ENCODE data around the gene IFNAR1. TPM values are rescaled to one million over a fixed set of nuclear protein-coding genes. Genes with fewer than 3 reads are reported as not detected.

The IFNAR1 gene
- total and polyA plus RNA-seq, 2 of the 4 experiments (the other 2 are of a cell fraction), result 7.8 to 9.9 TPM

DNA sequence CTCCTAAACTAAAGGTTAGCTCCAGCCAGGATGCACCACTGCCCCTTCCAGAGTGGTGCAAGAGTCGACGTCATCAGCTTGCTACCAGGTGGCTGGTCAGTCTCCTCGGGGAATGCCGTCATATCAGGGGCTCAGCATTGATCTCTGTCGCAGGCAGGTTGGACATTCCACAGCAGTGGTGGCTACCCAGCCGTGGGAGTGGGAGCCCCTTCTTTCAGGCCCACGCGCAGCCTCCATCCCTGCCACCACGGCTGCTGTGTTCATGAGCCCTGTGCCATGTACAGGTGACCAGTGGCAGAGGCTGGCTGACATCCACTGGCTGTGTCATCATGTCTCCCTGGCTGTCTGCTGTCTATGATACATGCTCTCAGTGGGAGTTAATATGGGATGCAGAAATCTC is 33.1 kb upstream of the IFNAR1 start:
- no peak overlapping the region for H2AFZ ChIP-seq (replicated peaks; ENCODE audit: low read length, poor library complexity)
- peaks cover 7% of the 10 kb centered on the region for H3K4me1 ChIP-seq (ENCODE audit: control insufficient read depth, insufficient read depth, low read length)
- in situ Hi-C loops (cut with MboI; ENCODE audit: low sequenced_read_pairs) (no loop called here), intact Hi-C loops (cut with micrococcal nuclease) (no loop called here), dilution Hi-C loops (cut with HindIII; ENCODE audit: low sequenced_read_pairs, unreplicated experiment) (no loop called here)
- no peak overlapping the region for H3K56ac ChIP-seq (ENCODE audit: extremely low read depth, insufficient read depth, low read length)
- TF ChIP-seq, protein P1, sequence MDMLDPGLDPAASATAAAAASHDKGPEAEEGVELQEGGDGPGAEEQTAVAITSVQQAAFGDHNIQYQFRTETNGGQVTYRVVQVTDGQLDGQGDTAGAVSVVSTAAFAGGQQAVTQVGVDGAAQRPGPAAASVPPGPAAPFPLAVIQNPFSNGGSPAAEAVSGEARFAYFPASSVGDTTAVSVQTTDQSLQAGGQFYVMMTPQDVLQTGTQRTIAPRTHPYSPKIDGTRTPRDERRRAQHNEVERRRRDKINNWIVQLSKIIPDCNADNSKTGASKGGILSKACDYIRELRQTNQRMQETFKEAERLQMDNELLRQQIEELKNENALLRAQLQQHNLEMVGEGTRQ (IDR thresholded peaks at IDR 0.05; ENCODE audit: low read depth, low read length), result no peak
- no peak for TF ChIP-seq CEBPB (IDR thresholded peaks at IDR 0.05; ENCODE audit: low read depth, low read length)
- TF ChIP-seq MXI1 (IDR thresholded peaks at IDR 0.05; ENCODE audit: borderline replicate concordance, low read depth, low read length), result no peak
- TF ChIP-seq CHD1 (IDR thresholded peaks at IDR 0.05; ENCODE audit: low read depth, low read length), result no peak
- TF ChIP-seq RAD21 (IDR thresholded peaks at IDR 0.05; ENCODE audit: low read length), result no peak
- no peak for TF ChIP-seq SMC3 (IDR thresholded peaks at IDR 0.05; ENCODE audit: low read depth, low read length)
- no peak overlapping the region for H3K9ac ChIP-seq (ENCODE audit: low read depth, low read length)
- no peak overlapping the region for H4K8ac ChIP-seq (ENCODE audit: low read depth in 2 of 2, low read length in 2 of 2)
- H2BK120ac ChIP-seq (ENCODE audit: low read depth, low read length), result no peak overlapping the region
- H2BK20ac ChIP-seq (ENCODE audit: low read depth, low read length), result no peak overlapping the region
- 98% methylated on average over 6 of the region's 9 CpGs; no CpG with 5 or more reads in 1 of the 2 experiments for WGBS, 2 experiments (ENCODE audit: extremely low coverage in 2 of 2, insufficient read length in 1 of 2)
- no peak overlapping the region for H3K4me2 ChIP-seq (ENCODE audit: low read depth, low read length)
- H3K18ac ChIP-seq (ENCODE audit: low read depth, low read length), result no peak overlapping the region
- no peak overlapping the region for H2BK15ac ChIP-seq (ENCODE audit: low read depth, low read length)
- H3K79me1 ChIP-seq (ENCODE audit: low read depth in 1 of 2, low read length in 2 of 2), result no peaks in the 10 kb centered on the region; a peak in 1 of 4 replicates
- CTCF ChIA-PET, result no interaction called here
- H3K36me3 ChIP-seq (ENCODE audit: control insufficient read depth, insufficient read depth, low read length), result peaks cover 26% of the 10 kb centered on the region
- no peak overlapping the region for H3K4me3 ChIP-seq (ENCODE audit: insufficient read depth, low read depth, low read length)
- BruUV-seq (replicated peaks), result no TSS peak
- no peak overlapping the region for H2BK5ac ChIP-seq (ENCODE audit: low read depth, low read length, poor library complexity, severe bottlenecking)
- no peak overlapping the region for H2AK9ac ChIP-seq (replicated peaks; ENCODE audit: low read depth, low read length, poor library complexity)
- H2AK5ac ChIP-seq (ENCODE audit: low read depth, low read length), result no peak overlapping the region
- H3K27me3 ChIP-seq (ENCODE audit: control insufficient read depth, insufficient read depth, low read length), result no peaks in the 10 kb centered on the region
- H3K9me3 ChIP-seq (ENCODE audit: control insufficient read depth, insufficient read depth, low read length), result no peaks in the 10 kb centered on the region
- no peak for ATAC-seq (ENCODE audit: low read depth)
- H3K14ac ChIP-seq (replicated peaks; ENCODE audit: low read depth, low read length), result no peak overlapping the region
- DNase-seq, result no peak
- no peak overlapping the region for H3K23ac ChIP-seq (ENCODE audit: low read depth, low read length)
- POLR2A ChIA-PET (ENCODE audit: unreplicated experiment), result no interaction called here
- H3K4ac ChIP-seq (ENCODE audit: low read depth, low read length), result no peak overlapping the region
- no peaks in the 10 kb centered on the region; the same call in 1 of the 2 replicates for H4K20me1 ChIP-seq (ENCODE audit: insufficient read depth, low read length)
- H3K27ac ChIP-seq (ENCODE audit: insufficient read depth, low read length), result no peak overlapping the region
- H4K5ac ChIP-seq (ENCODE audit: low read depth, low read length), result no peak overlapping the region
- H4K91ac ChIP-seq (ENCODE audit: insufficient read depth, low read depth, low read length), result no peak overlapping the region
- H3K9me1 ChIP-seq (ENCODE audit: insufficient read depth, low read length), result peaks cover 13% of the 10 kb centered on the region; the same call in 1 of the 2 replicates

Measured in IMR-90 (cell line).